Esophagus squamous epithelium (tissue), 4 donors: ENCODE measurements around the gene C1QTNF6.

ENCODE experiments used
- POLR2A ChIP-seq, 4 donors: fragments of 450-650 bp; IDR thresholded peaks; one replicate each; pipeline ENCODE4 v1.6.1; 2017; ENCODE audit warnings: antibody characterized with exemption in 4 of 4, mild to moderate bottlenecking in 4 of 4, moderate library complexity in 3 of 4
- TF ChIP-seq, protein P1 (sequence below), 6 experiments: fragments of 450-650 bp in 4 of 6; fragments of 200-600 bp in 2 of 6; sonication (generic) in 2 of 6; IDR thresholded peaks; one replicate each; pipeline ENCODE4 v1.5.1; 2016 to 2019; ENCODE audit warnings: antibody characterized with exemption in 6 of 6, mild to moderate bottlenecking in 4 of 6, moderate library complexity in 4 of 6

DNA sequence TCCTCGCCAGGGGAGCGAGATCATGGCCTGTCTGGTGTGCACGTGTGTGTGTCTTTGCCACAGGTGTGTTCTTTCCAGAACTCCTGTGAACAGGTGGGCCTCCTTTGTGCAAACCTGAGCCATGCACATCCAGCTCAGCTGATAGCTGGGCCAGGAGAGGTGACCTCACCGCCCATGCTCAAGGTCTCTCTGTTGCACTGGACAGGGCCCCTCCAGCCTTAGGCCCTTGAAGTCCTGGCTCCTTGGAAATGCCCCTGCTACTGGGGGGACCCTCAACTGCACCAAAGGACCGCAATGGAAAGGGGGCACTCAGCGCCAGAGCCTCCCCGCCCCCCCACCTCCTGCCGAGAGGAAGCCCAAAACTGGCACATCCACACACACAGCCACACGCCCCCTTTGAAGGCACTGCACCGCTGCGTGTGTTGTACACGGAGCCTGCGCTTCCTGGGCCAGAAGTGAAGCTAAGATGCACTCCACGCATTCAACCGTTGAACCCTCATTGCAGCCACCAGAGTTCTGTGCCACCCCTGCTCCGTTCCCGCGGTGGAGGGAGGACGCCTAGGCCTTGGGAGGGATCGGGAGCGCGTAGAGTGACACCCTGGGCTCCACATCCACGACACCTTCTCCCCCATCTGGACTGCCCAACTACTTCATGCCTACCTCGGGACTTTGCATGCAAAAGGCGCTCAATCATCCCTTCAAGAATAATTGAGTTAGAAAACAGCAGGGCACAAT is 21.9 kb downstream of the C1QTNF6 start:
- TF ChIP-seq, protein P1, sequence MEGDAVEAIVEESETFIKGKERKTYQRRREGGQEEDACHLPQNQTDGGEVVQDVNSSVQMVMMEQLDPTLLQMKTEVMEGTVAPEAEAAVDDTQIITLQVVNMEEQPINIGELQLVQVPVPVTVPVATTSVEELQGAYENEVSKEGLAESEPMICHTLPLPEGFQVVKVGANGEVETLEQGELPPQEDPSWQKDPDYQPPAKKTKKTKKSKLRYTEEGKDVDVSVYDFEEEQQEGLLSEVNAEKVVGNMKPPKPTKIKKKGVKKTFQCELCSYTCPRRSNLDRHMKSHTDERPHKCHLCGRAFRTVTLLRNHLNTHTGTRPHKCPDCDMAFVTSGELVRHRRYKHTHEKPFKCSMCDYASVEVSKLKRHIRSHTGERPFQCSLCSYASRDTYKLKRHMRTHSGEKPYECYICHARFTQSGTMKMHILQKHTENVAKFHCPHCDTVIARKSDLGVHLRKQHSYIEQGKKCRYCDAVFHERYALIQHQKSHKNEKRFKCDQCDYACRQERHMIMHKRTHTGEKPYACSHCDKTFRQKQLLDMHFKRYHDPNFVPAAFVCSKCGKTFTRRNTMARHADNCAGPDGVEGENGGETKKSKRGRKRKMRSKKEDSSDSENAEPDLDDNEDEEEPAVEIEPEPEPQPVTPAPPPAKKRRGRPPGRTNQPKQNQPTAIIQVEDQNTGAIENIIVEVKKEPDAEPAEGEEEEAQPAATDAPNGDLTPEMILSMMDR (IDR thresholded peaks at IDR 0.05): no peak
- TF ChIP-seq POLR2A (IDR thresholded peaks at IDR 0.05): no peak
